T-helper 1 cell treated with Interleukin-12 subunit alpha and Interleukin-12 subunit beta and Interleukin-4 antibody, amounts not matched to agents 30 μg/mL and 1 μg/mL, for 36 hours (primary cell): ENCODE data around the gene SLC7A11.

Experiments used
- H3K27ac Mint-ChIP-seq: one replicate; pipeline ENCODE4 v1.8.0; 2021; ENCODE audit warnings: mild to moderate bottlenecking, mixed read lengths
- H3K27me3 Mint-ChIP-seq: one replicate; pipeline ENCODE4 v1.8.0; 2021; ENCODE audit warnings: low read depth, mixed read lengths
- H3K36me3 Mint-ChIP-seq: one replicate; pipeline ENCODE4 v1.8.0; 2021; ENCODE audit warnings: low read depth, mixed read lengths
- H3K4me1 Mint-ChIP-seq: one replicate; pipeline ENCODE4 v1.8.0; 2021; ENCODE audit warnings: low read depth, mixed read lengths
- H3K4me3 Mint-ChIP-seq: one replicate; pipeline ENCODE4 v1.8.0; 2021; ENCODE audit warnings: mild to moderate bottlenecking, moderate library complexity, mixed read lengths
- H3K9me3 Mint-ChIP-seq: one replicate; pipeline ENCODE4 v1.8.0; 2021; ENCODE audit warnings: mixed read lengths

SLC7A11 gene

GRCh38 chr4:138242076-138242833 lies at the start of gene SLC7A11:
Gene SLC7A11 (minus strand): TSS chr4:138242349. CDS start chr4:138242069, 280 bp downstream.
- H3K27ac Mint-ChIP-seq = peak within 1 kb of the TSS; percentile 94
- H3K9me3 Mint-ChIP-seq = no peaks in the 10 kb centered on the region
- H3K27me3 Mint-ChIP-seq = no peaks in the 10 kb centered on the region
- peaks cover 2% of the 10 kb centered on the region for H3K36me3 Mint-ChIP-seq
- H3K4me3 Mint-ChIP-seq = peak within 1 kb of the TSS; percentile 88
- peaks cover 35% of the 10 kb centered on the region for H3K4me1 Mint-ChIP-seq

GRCh38 chr4:138291431-138291830 lies 49.3 kb upstream of the SLC7A11 start:
- no peaks in the 10 kb centered on the region for H3K36me3 Mint-ChIP-seq
- no peak overlapping the region for H3K4me3 Mint-ChIP-seq
- H3K27ac Mint-ChIP-seq = no peak overlapping the region
- no peaks in the 10 kb centered on the region for H3K4me1 Mint-ChIP-seq
- H3K27me3 Mint-ChIP-seq = no peaks in the 10 kb centered on the region
- H3K9me3 Mint-ChIP-seq = no peaks in the 10 kb centered on the region

- Mint-ChIP-seq H3K4me3 (no peak overlapping the region), H3K9me3 (no peaks in the 10 kb centered on the region), H3K36me3 (no peaks in the 10 kb centered on the region), H3K27me3 (no peaks in the 10 kb centered on the region), H3K4me1 (no peaks in the 10 kb centered on the region), H3K27ac (no peak overlapping the region)
Observed at GRCh38 chr4:138290805-138291204, 48.7 kb upstream of the SLC7A11 start.

GRCh38 chr4:138279286-138279685 lies 37.1 kb upstream of the SLC7A11 start:
- no peaks in the 10 kb centered on the region for H3K27me3 Mint-ChIP-seq
- no peaks in the 10 kb centered on the region for H3K9me3 Mint-ChIP-seq
- H3K27ac Mint-ChIP-seq = no peak overlapping the region
- no peak overlapping the region for H3K4me3 Mint-ChIP-seq
- H3K36me3 Mint-ChIP-seq = no peaks in the 10 kb centered on the region
- no peaks in the 10 kb centered on the region for H3K4me1 Mint-ChIP-seq

DNA sequence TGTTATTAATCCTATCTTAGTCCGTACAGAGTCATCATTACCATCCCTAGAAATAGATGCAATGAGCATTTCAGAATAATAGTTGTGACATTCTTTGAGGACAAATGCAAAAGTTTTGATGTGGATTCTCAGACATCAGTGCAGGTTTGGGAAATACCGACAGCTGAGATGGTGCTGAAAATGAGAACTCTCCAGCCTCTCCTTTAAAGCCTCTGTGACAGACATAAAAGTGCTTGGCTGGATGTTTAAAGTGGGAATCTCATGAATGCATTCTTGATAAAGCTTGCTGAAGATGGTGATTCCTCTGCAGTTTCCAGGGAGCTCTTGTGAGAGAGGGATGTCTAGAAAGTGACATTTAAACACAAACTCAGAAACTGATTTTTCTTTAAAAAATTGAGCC lies 35.0 kb upstream of the SLC7A11 start:
- Mint-ChIP-seq H3K27me3 (no peaks in the 10 kb centered on the region), H3K4me1 (no peaks in the 10 kb centered on the region)

DNA sequence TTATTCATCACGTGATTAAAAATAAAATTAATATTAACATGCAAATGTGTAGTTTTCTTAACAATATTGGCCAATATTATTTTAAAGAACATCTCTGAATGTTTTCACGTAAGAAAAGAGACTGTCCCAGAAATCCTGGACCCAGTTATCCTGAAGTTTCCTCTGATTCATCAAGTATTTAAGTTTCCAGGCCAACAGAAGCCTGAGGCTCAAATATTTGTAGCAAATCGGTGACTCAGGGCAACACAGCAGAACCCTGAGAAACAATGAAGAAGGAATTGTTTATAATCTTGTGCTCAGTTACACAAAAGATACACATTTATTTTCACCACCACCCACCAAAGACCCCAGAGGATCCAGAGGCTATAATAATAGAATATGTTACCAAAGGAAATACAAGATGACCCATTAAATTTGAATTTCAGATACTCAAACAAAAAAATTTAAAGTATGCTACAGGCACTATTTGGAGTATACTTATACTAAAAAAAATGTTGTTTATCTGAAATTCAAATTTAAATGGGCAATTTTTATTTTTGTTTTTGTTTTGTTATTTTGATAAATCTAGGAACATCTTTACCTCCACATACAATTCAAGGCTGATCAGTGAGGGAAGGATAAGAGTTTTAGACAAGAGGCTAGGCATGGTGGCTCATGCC lies 33.9 kb upstream of the SLC7A11 start:
- H3K27ac Mint-ChIP-seq = no peak overlapping the region
- H3K4me3 Mint-ChIP-seq = no peak overlapping the region
- peaks cover 4% of the 10 kb centered on the region for H3K27me3 Mint-ChIP-seq
- no peaks in the 10 kb centered on the region for H3K4me1 Mint-ChIP-seq
- H3K9me3 Mint-ChIP-seq = no peaks in the 10 kb centered on the region
- H3K36me3 Mint-ChIP-seq = no peaks in the 10 kb centered on the region

More for the DNA sequence above, 35.0 kb upstream of the SLC7A11 start:
- Mint-ChIP-seq H3K36me3 (no peaks in the 10 kb centered on the region), H3K27ac (no peak overlapping the region), H3K9me3 (no peaks in the 10 kb centered on the region), H3K4me3 (no peak overlapping the region)

- peaks cover 4% of the 10 kb centered on the region for H3K27me3 Mint-ChIP-seq
- no peaks in the 10 kb centered on the region for H3K4me1 Mint-ChIP-seq
- H3K4me3 Mint-ChIP-seq = no peak overlapping the region
- H3K36me3 Mint-ChIP-seq = no peaks in the 10 kb centered on the region
- H3K9me3 Mint-ChIP-seq = no peaks in the 10 kb centered on the region
- H3K27ac Mint-ChIP-seq = no peak overlapping the region
Observed at GRCh38 chr4:138275216-138275615, 33.1 kb upstream of the SLC7A11 start.

GRCh38 chr4:138269175-138269574 lies 27.0 kb upstream of the SLC7A11 start:
- peaks cover 11% of the 10 kb centered on the region for H3K27me3 Mint-ChIP-seq
- H3K4me3 Mint-ChIP-seq = no peak overlapping the region
- no peaks in the 10 kb centered on the region for H3K9me3 Mint-ChIP-seq
- no peaks in the 10 kb centered on the region for H3K36me3 Mint-ChIP-seq
- no peak overlapping the region for H3K27ac Mint-ChIP-seq
- no peaks in the 10 kb centered on the region for H3K4me1 Mint-ChIP-seq

GRCh38 chr4:138267835-138268234 lies 25.7 kb upstream of the SLC7A11 start:
- no peaks in the 10 kb centered on the region for H3K36me3 Mint-ChIP-seq
- no peak overlapping the region for H3K4me3 Mint-ChIP-seq
- no peaks in the 10 kb centered on the region for H3K4me1 Mint-ChIP-seq
- peaks cover 19% of the 10 kb centered on the region for H3K27me3 Mint-ChIP-seq
- H3K27ac Mint-ChIP-seq = no peak overlapping the region
- H3K9me3 Mint-ChIP-seq = no peaks in the 10 kb centered on the region

DNA sequence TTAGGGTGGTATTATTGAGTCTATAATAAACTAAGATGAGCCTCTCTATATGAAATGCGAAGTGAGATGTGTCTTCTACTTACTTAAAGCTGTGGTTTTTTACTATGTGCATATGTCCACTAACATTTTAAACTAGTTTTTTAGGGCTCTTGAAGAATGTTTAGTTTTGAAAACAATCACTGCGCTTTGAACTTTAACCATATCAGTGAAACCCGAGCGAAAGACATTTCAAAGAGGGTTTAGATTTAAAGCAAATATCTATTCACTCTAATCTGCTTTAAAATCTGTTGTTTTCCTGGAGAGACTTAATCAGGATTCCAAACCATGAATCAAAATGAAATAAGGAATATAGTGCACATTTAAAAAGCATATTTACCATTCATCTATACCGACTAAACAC lies 24.8 kb upstream of the SLC7A11 start:
- H3K27me3 Mint-ChIP-seq = peaks cover 25% of the 10 kb centered on the region
- no peaks in the 10 kb centered on the region for H3K9me3 Mint-ChIP-seq
- no peaks in the 10 kb centered on the region for H3K4me1 Mint-ChIP-seq
- H3K4me3 Mint-ChIP-seq = no peak overlapping the region
- H3K27ac Mint-ChIP-seq = no peak overlapping the region
- H3K36me3 Mint-ChIP-seq = no peaks in the 10 kb centered on the region

DNA sequence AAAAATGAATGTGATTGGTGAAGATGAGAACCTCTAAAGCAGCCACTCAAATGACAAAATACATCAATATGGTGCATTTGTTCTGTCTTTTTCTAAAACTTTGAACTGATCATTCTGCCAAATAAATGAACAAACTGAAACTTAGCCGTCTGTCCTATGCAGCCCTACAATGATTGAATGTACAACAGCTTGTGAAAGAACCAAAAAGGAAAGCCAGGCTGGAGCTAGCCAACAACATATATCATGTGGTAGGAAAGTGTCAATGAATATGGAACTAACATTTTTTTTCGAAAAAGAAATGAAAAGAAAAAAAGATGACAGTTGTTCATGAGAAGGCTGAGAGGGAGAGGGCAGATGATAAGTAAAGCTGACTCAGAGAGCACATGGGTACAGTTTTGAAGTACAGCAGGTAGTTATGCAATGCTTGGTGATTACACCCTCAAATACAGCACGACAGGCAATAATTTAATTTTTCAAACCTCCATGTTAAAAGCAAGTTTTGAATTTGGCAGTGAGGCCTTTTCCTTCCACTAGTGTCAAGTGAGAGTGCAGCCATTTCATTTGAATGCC lies 21.2 kb upstream of the SLC7A11 start:
- H3K27me3 Mint-ChIP-seq = peaks cover 42% of the 10 kb centered on the region
- H3K4me3 Mint-ChIP-seq = no peak overlapping the region
- no peaks in the 10 kb centered on the region for H3K36me3 Mint-ChIP-seq
- no peaks in the 10 kb centered on the region for H3K4me1 Mint-ChIP-seq
- no peaks in the 10 kb centered on the region for H3K9me3 Mint-ChIP-seq
- no peak overlapping the region for H3K27ac Mint-ChIP-seq

GRCh38 chr4:138262469-138262868 lies 20.3 kb upstream of the SLC7A11 start:
- H3K9me3 Mint-ChIP-seq = no peaks in the 10 kb centered on the region
- no peak overlapping the region for H3K4me3 Mint-ChIP-seq
- no peaks in the 10 kb centered on the region for H3K4me1 Mint-ChIP-seq
- no peak overlapping the region for H3K27ac Mint-ChIP-seq
- peaks cover 48% of the 10 kb centered on the region for H3K27me3 Mint-ChIP-seq
- no peaks in the 10 kb centered on the region for H3K36me3 Mint-ChIP-seq

DNA sequence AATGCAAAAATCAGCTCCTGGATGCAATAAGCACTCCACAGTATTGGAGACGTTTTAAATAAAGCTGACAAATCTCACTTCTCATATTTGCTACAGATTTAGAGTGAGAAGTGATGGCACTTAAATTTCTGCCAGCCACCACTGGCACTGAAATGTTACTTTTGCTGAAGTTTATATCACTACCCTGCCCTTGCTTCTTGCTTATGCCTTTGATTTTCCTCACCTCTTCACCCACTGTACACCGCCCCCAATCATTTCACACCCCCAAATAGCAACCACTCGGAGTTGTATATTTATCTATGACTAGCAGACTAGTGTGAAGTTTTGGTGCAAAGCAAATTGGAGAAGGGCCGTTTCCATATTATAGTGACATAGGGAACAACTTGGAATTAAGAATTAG lies 19.9 kb upstream of the SLC7A11 start:
- Mint-ChIP-seq H3K27ac (no peak overlapping the region), H3K4me3 (no peak overlapping the region), H3K4me1 (no peaks in the 10 kb centered on the region), H3K36me3 (no peaks in the 10 kb centered on the region), H3K27me3 (peaks cover 50% of the 10 kb centered on the region), H3K9me3 (no peaks in the 10 kb centered on the region)

GRCh38 chr4:138259824-138260223 lies 17.7 kb upstream of the SLC7A11 start:
- Mint-ChIP-seq H3K4me3 (no peak overlapping the region), H3K27me3 (peaks cover 57% of the 10 kb centered on the region), H3K36me3 (no peaks in the 10 kb centered on the region), H3K4me1 (peaks cover 8% of the 10 kb centered on the region), H3K9me3 (no peaks in the 10 kb centered on the region), H3K27ac (no peak overlapping the region)

- Mint-ChIP-seq H3K9me3 (no peaks in the 10 kb centered on the region), H3K4me3 (no peak overlapping the region), H3K27ac (no peak overlapping the region), H3K27me3 (peaks cover 54% of the 10 kb centered on the region), H3K36me3 (no peaks in the 10 kb centered on the region), H3K4me1 (peaks cover 9% of the 10 kb centered on the region)
Observed at GRCh38 chr4:138259271-138259670, 17.1 kb upstream of the SLC7A11 start.
